OCI-LY1 (cell line): ENCODE data around the gene FBN1.

Source experiments
- H2AFZ ChIP-seq: fragments of 200-600 bp; sonication (generic), shearing (Covaris generic); 2 replicates; pipeline ENCODE4 v1.6.0; 2014; ENCODE audit warnings: antibody characterized with exemption, mild to moderate bottlenecking, low read length
- H3F3A ChIP-seq: fragments of 200-600 bp; sonication (generic), shearing (Covaris generic); 2 replicates; pipeline ENCODE4 v1.6.0; 2014; ENCODE audit warnings: mild to moderate bottlenecking, antibody characterized with exemption, low read length, moderate library complexity; ENCODE audit not compliant: insufficient read depth
- H3K27ac ChIP-seq: fragments of 200-600 bp; sonication (generic); 2 replicates; pipeline ENCODE4 v1.5.1; 2014; ENCODE audit warnings: low read length, mixed run types, mild to moderate bottlenecking, low read depth; ENCODE audit not compliant: poor library complexity, severe bottlenecking
- H3K27me3 ChIP-seq: fragments of 200-600 bp; sonication (generic); 2 replicates; pipeline ENCODE4 v1.6.0; 2014; ENCODE audit warnings: antibody characterized with exemption, mild to moderate bottlenecking, low read length, moderate library complexity; ENCODE audit not compliant: insufficient read depth
- H3K36me3 ChIP-seq: fragments of 200-600 bp; sonication (generic); 2 replicates; pipeline ENCODE4 v1.6.1; 2014; ENCODE audit warnings: mild to moderate bottlenecking, antibody characterized with exemption, low read length, moderate library complexity, mixed read lengths; ENCODE audit not compliant: insufficient read depth
- H3K4me1 ChIP-seq: fragments of 200-600 bp; sonication (generic); 2 replicates; pipeline ENCODE4 v1.5.1; 2014; ENCODE audit warnings: mild to moderate bottlenecking, low read length, moderate library complexity; ENCODE audit not compliant: insufficient read depth, severe bottlenecking
- H3K4me2 ChIP-seq: fragments of 200-600 bp; sonication (generic), shearing (Covaris generic); 2 replicates; pipeline ENCODE4 v1.6.1; 2014; ENCODE audit warnings: low read length
- H3K4me3 ChIP-seq: fragments of 200-600 bp; sonication (generic); 2 replicates; pipeline ENCODE4 v1.5.1; 2014; ENCODE audit warnings: low read length, low read depth, mild to moderate bottlenecking, mixed read lengths; ENCODE audit not compliant: poor library complexity, severe bottlenecking
- H3K79me2 ChIP-seq: fragments of 200-600 bp; shearing (Covaris generic); 2 replicates; pipeline ENCODE4 v1.6.1; 2016; ENCODE audit warnings: mixed run types, low read length, mixed read lengths; ENCODE audit not compliant: insufficient read depth
- H3K9ac ChIP-seq: fragments of 200-600 bp; sonication (generic), shearing (Covaris generic); 2 replicates; pipeline ENCODE4 v1.6.1; 2014; ENCODE audit warnings: mild to moderate bottlenecking, low read length, mixed read lengths
- H3K9me2 ChIP-seq: fragments of 200-600 bp; sonication (generic), shearing (Covaris generic); 2 replicates; pipeline ENCODE4 v1.6.1; 2014; ENCODE audit warnings: low read depth, mild to moderate bottlenecking, low read length, mixed read lengths
- H3K9me3 ChIP-seq: fragments of 200-600 bp; shearing (Covaris generic); 2 replicates; pipeline ENCODE4 v1.6.1; 2014; ENCODE audit warnings: low read length, mixed read lengths
- H4K20me1 ChIP-seq: fragments of 200-600 bp; sonication (generic), shearing (Covaris generic); 2 replicates; pipeline ENCODE4 v1.6.0; 2016; ENCODE audit warnings: mild to moderate bottlenecking, low read length; ENCODE audit not compliant: insufficient read depth
- CTCF ChIP-seq: fragments of 200-600 bp; sonication (generic), shearing (Covaris generic); IDR thresholded peaks from 2 replicates; pipeline ENCODE4 v1.5.1; 2017; ENCODE audit warnings: mild to moderate bottlenecking, antibody characterized with exemption, low read length, moderate library complexity, mixed read lengths
- EZH2 ChIP-seq: fragments of 200-600 bp; sonication (generic), shearing (Covaris generic); IDR thresholded peaks from 2 replicates; pipeline ENCODE4 v1.8.0; 2017; ENCODE audit warnings: borderline replicate concordance, mixed run types, mild to moderate bottlenecking, antibody characterized with exemption, low read length, moderate library complexity, mixed read lengths

The FBN1 gene

GRCh38 chr15:48634893-48635292 lies 10.6 kb downstream of the FBN1 start:
- Histone ChIP-seq H3K36me3 (no peaks in the 10 kb centered on the region), H3F3A (no peaks in the 10 kb centered on the region), H3K79me2 (no peaks in the 10 kb centered on the region), H2AFZ (no peak overlapping the region), H3K27me3 (no peaks in the 10 kb centered on the region), H3K4me1 (no peaks in the 10 kb centered on the region), H3K4me2 (no peak overlapping the region), H3K4me3 (no peak overlapping the region), H3K9ac (no peak overlapping the region), H4K20me1 (no peaks in the 10 kb centered on the region), H3K27ac (no peak overlapping the region), H3K9me2 (no peaks in the 10 kb centered on the region), H3K9me3 (no peaks in the 10 kb centered on the region)
- no peak for TF ChIP-seq EZH2
- TF ChIP-seq CTCF, result no peak

GRCh38 chr15:48634096-48634495 lies 11.4 kb downstream of the FBN1 start:
- Histone ChIP-seq H3K36me3 (no peaks in the 10 kb centered on the region), H3K27me3 (no peaks in the 10 kb centered on the region), H3K79me2 (no peaks in the 10 kb centered on the region), H3K9ac (no peak overlapping the region), H2AFZ (no peak overlapping the region), H4K20me1 (no peaks in the 10 kb centered on the region), H3K4me1 (no peaks in the 10 kb centered on the region), H3F3A (no peaks in the 10 kb centered on the region), H3K9me3 (no peaks in the 10 kb centered on the region), H3K9me2 (no peaks in the 10 kb centered on the region), H3K4me2 (no peak overlapping the region), H3K27ac (no peak overlapping the region), H3K4me3 (no peak overlapping the region)
- TF ChIP-seq EZH2 (no peak), CTCF (no peak)

GRCh38 chr15:48632651-48633050 lies 12.9 kb downstream of the FBN1 start:
- Histone ChIP-seq H3K36me3 (no peaks in the 10 kb centered on the region), H4K20me1 (no peaks in the 10 kb centered on the region), H3K9me3 (no peaks in the 10 kb centered on the region), H3K79me2 (no peaks in the 10 kb centered on the region), H3K27ac (no peak overlapping the region), H3F3A (no peaks in the 10 kb centered on the region), H3K9me2 (no peaks in the 10 kb centered on the region), H3K27me3 (no peaks in the 10 kb centered on the region), H2AFZ (no peak overlapping the region), H3K4me3 (no peak overlapping the region), H3K4me1 (no peaks in the 10 kb centered on the region), H3K9ac (no peak overlapping the region), H3K4me2 (no peak overlapping the region)
- TF ChIP-seq EZH2, result no peak
- no peak for TF ChIP-seq CTCF
